GM19395 (cell line): ENCODE results near the gene SLC12A3.

ENCODE experiments used
- ATAC-seq: cut with Tn5 transposase; IDR thresholded peaks from one replicate; pipeline ENCODE4 v1.9.1; 2021; ENCODE audit warnings: mild to moderate bottlenecking, moderate library complexity; ENCODE audit not compliant: unreplicated experiment

SLC12A3 gene, protein sequence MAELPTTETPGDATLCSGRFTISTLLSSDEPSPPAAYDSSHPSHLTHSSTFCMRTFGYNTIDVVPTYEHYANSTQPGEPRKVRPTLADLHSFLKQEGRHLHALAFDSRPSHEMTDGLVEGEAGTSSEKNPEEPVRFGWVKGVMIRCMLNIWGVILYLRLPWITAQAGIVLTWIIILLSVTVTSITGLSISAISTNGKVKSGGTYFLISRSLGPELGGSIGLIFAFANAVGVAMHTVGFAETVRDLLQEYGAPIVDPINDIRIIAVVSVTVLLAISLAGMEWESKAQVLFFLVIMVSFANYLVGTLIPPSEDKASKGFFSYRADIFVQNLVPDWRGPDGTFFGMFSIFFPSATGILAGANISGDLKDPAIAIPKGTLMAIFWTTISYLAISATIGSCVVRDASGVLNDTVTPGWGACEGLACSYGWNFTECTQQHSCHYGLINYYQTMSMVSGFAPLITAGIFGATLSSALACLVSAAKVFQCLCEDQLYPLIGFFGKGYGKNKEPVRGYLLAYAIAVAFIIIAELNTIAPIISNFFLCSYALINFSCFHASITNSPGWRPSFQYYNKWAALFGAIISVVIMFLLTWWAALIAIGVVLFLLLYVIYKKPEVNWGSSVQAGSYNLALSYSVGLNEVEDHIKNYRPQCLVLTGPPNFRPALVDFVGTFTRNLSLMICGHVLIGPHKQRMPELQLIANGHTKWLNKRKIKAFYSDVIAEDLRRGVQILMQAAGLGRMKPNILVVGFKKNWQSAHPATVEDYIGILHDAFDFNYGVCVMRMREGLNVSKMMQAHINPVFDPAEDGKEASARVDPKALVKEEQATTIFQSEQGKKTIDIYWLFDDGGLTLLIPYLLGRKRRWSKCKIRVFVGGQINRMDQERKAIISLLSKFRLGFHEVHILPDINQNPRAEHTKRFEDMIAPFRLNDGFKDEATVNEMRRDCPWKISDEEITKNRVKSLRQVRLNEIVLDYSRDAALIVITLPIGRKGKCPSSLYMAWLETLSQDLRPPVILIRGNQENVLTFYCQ

GRCh38 chr16:56864960-56865359, at the start of gene SLC12A3:
TSS of gene SLC12A3 (plus strand) at chr16:56865207. CDS start at chr16:56865236, 29 bp downstream.
- ATAC-seq, result no peak

- no peak for ATAC-seq
These were observed 49.3 kb upstream of the SLC12A3 start for GRCh38 chr16:56815721-56816120.

GRCh38 chr16:56817056-56817455, 48.0 kb upstream of the SLC12A3 start:
- ATAC-seq, result no peak

DNA sequence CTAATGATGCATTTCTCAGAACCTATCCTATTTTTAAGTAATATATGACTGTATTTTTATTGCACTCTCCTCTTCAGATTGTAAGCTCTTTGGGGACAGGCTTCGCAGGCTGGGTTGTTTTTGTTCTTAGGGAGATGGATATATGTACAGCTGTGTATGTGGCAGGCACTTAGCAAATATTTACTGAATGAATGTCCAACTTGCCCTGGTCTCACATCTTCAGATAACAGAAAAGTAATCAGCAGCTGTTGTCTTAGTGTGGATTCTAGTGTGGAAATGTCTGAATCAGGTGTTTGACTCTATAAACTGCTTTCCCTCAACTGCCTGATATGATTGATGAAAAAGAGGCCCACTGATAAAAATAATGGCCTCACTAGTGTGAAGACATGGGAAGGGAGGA, 47.1 kb upstream of the SLC12A3 start:
- no peak for ATAC-seq

DNA sequence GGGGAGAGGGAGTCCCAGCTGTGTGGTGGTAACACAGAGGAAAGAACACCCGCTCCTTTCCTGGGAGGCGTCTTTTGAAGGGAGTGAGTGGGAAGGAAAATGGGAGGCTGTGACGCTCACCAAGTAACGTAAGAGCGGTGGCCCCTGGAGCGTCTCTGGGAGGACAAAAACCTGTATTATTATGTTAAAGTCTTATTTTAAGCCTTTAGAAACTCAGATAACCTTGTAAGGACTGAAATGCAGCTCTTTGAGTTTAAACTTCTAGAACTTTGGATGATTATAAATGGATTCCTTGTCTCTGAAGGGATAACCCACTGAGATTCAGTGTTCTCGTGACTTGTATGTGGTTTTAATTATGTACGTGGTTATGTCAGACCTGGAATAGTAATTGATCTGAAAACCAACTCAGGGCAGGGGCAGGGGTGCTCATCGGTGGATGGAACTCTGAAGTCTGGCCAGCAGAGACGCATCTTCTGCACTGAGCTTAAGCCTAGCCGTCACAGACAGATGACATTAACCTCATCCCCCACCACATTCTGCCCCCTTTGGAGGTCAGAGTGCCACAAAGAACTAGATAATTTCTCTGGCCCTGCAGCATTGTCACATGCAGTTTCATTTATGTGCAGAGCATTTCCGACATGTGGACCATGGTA, 41.8 kb upstream of the SLC12A3 start:
- ATAC-seq, result no peak

- no peak for ATAC-seq
These were observed 40.7 kb upstream of the SLC12A3 start for GRCh38 chr16:56824331-56824730.

- ATAC-seq, result no peak
These were observed 40.2 kb upstream of the SLC12A3 start for GRCh38 chr16:56824804-56825203.

DNA sequence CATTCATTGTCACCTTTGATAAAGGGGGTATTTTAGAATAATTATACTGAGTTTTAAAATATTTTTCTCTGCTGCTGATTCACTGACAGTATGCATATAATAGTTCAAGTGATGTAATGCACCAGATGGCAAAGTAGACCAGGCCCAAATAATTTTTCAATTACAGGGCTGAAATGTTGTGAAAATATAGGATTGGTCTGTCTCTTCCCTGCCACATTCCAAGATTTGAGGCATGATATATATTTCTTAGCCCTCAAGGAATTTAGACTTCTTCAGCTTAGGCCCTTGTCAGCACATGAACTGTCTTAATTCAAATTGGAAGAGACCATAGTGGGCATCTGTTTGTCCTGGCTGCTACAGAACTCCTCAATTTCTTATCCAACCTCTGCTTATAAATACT, 39.2 kb upstream of the SLC12A3 start:
- no peak for ATAC-seq

DNA sequence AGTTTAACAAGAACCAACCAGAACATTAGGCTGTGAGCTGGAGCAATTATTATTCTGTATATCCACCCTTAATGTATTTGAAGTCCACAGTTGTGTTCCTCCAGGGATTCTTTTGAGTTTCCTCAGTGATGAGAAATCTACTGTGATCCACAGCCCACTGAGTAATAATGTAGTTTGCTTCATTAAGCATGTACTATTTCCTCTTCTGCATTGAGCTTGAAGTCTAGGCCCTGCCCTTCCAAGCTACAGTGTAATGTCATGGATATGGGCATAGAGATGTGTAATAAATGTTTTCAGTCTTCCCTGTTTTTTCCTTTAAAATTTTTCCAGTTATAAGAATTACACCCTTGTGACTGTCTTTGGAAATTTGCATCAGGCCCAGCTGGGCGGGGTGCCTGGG, 36.4 kb upstream of the SLC12A3 start:
- ATAC-seq, result no peak

DNA sequence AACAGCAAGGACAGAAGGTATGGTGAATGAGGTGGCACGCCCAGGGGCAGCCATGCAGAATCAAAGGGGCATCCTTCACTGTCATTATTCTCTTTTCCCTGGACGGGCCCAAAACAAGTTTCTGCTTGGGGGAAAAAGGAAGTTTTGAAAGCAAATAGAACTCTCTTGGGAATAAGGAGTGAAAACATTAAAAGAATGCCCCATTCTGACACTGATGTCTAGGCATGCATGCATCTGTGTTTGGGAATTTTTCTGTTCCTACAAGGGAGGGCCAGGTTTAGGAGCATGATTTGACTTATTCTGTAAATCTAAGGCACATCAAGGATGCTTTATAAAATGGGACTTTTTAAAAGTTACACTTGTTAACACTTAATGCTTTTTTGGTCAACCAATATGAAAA, 34.3 kb upstream of the SLC12A3 start:
- no peak for ATAC-seq

DNA sequence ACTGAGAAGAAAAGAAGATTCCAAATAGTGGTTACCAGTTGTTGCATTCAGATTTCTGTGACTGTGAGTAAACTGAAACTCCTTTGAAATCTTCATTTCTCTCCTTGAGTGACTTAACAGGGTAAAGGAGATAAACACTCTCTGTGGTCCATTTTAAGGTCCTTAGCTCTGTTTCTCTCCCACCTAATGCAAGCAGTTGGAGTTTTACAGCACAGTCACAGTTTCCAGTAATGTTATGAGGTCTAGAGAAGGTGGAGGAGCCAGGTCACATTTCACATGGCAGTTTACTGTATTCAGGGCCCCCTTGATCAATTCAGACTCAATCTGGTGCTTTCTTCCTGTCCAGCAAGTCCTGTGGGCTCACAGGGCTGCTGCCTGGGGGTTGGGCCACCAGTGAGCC, 32.2 kb upstream of the SLC12A3 start:
- ATAC-seq, result no peak

DNA sequence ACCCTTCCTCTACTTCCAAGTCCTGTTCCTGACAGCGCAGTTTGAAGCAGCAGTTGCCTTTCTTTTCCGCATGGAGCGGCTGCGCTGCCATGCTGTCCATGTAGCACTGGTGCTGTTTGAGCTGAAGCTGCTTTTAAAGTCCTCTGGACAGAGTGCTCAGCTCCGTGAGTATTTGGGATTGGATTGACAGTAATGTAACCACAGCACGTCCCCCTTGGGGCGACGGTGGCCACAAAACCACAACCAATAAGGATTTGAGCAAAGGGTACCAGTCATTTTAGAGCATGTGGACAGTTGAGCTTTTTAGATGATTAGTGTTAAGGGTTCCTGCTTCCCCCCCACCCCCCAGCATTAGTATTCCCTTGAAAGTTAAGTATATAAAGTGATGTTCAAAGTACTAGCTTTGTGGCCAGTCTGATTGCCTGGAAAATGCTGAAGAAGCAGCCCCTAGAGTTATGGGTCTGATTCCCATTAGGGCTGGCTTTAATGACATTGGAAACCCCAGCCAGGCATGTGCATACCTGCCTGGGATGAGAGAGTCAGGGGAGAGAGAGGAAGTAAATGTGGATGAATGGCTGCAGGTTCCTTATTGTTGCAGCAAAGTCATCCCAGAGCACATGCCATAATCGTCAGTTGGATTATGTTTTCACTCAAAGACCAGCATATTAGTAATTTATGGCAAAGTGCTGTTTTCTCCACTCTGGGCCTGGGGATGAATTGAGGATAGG, 31.6 kb upstream of the SLC12A3 start:
- ATAC-seq, result no peak

DNA sequence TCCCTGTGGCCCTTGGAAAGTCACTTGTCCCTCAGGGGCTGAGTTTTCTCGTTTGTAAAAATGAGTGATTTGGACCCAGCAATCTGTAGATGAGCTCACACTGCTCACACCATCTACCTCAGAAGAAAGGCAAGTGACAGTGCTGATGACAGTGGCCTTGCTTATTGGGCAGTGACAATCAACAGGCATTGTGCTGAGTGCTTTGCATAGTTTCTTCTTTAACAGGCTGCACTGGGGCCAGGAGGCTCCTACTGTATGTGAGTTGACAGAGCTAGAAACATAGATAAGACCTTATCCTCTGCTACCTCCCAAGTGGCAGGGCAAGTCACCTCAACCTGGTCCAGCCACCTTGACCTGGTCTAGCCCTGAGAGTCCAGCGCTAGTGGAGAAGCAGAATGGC, 29.7 kb upstream of the SLC12A3 start:
- ATAC-seq, result no peak

DNA sequence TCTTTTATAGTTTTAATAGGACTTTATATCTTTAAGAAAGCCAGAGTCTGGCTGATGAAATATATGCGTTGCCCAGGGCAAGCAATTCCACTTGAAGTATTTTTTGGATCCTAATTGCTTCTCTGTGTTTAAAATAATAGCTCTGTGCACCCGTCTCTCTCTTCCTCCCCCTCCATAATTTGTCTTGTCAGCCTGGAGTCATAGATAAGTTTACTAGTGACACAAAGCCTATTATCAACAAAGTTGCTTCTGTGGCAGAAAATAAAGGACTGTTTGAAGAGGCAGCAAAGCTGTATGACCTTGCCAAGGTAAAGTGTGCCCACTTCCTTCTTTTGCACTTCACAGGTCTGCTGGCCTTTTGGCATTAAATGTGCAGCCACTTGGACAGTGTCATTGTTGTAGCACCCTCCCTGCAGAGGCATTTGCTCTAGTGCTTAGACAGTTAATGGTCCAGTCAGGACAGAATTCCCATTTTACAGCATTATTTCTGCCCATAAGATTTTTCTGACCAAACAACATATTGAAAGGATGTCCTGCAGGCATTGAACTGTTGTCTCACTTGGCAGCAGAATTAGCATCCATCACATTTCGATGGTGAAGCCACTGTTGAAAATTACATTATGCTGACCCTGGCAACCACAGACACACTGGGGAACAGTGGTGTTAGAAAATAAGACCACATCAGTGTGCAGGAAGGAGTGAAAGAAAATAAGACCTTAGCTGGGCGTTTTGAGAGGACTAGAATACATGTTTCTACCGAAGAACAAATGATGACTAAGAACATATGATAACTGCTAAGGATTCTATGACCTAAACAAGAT, 28.4 kb upstream of the SLC12A3 start:
- no peak for ATAC-seq

- ATAC-seq, result no peak
These were observed 26.2 kb upstream of the SLC12A3 start for GRCh38 chr16:56838622-56839337.

DNA sequence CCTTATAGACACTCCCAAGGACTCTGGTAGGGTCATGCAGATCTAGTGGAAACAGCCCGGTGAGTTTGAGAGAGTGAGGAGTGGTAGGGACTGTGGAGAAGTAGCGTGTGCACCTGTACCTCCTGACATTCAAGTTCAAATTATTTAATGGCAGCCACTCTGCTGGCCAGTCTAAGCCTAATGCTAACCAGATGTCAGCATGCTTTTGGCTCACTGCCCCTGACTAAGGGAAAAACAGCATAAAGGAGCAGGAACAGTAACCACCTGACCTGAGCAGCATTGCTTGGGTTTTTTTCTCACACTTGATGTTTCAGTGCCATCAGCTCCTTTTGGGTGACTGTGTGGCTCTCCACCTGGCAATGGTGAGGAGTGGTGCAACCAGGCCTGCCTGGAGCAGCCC, 23.8 kb upstream of the SLC12A3 start:
- ATAC-seq, result no peak

DNA sequence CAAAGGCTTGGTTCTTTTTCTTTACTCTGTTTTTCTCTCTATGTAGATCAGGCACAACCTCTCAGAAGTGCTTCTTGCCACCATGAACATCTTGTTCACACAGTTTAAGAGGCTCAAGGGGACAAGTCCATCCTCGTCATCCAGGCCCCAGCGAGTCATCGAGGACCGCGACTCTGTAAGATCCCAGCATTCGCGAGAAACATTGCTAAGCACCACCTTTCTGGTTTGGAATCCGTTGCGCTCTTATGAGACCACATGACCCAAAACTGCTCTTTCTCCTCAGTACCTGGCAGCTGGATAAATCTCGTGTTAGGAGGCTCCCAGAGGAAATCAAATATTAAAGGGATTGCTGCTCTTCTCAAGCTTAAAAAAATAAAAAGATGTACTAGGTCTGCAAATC, 23.3 kb upstream of the SLC12A3 start:
- ATAC-seq, result no peak

- ATAC-seq, result no peak
These were observed 22.9 kb upstream of the SLC12A3 start for GRCh38 chr16:56842133-56842532.

DNA sequence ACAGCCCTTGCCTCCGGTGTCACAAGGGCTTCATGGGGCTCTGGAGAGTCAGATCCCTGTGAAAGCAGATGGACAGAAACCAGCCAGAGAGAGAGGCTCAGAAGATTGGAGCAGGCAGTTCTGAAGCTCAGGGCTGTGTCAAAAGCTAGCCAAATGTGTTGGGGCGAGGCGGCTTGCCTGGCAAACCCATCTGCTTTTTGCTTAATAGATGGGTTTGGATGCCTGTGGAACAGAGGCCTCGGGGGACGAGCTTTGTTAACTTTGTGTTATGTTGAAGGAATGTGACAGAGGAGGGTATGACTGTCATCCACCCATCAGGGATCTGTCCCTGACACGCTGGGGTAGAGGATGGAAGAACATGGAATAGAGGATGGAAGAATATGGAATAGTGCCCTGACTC, 21.0 kb upstream of the SLC12A3 start:
- ATAC-seq, result no peak
